ENCODE measurements around the gene COL13A1.

DNA sequence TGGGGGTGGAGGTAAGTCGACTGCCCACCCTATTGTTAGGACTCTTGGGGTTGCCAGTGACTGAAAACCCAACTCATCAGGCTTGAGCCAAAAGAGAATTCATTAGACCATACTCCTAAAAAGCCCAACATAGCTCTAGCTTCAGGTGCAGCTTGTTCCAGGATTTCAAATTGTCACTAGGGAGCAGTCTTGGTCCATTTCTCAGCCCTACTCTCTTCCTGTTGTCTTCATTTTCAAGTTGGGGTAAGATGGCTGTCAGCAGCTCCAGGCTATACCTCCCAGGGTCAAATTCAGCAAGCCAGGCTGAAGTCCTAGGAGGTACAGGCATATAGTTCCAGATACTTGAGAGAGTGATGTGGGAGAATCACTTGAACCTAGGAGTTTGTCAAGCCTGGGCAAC, 14.9 kb upstream of the COL13A1 start:
- TF ChIP-seq FOXJ3 (CRISPR knock-in tag; IDR thresholded peaks at IDR 0.05) (no peak), CHD2 (IDR thresholded peaks at IDR 0.05; ENCODE audit: low read length, partially characterized antibody) (no peak), EZH2phosphoT487 (IDR thresholded peaks at IDR 0.05; ENCODE audit: borderline replicate concordance, low read depth) (no peak), YY1 (IDR thresholded peaks at IDR 0.05; ENCODE audit: low read depth) (peak; percentile 39; the same call in 1 of the 2 replicates)
- TF ChIP-seq, protein P1, sequence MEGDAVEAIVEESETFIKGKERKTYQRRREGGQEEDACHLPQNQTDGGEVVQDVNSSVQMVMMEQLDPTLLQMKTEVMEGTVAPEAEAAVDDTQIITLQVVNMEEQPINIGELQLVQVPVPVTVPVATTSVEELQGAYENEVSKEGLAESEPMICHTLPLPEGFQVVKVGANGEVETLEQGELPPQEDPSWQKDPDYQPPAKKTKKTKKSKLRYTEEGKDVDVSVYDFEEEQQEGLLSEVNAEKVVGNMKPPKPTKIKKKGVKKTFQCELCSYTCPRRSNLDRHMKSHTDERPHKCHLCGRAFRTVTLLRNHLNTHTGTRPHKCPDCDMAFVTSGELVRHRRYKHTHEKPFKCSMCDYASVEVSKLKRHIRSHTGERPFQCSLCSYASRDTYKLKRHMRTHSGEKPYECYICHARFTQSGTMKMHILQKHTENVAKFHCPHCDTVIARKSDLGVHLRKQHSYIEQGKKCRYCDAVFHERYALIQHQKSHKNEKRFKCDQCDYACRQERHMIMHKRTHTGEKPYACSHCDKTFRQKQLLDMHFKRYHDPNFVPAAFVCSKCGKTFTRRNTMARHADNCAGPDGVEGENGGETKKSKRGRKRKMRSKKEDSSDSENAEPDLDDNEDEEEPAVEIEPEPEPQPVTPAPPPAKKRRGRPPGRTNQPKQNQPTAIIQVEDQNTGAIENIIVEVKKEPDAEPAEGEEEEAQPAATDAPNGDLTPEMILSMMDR (IDR thresholded peaks at IDR 0.05) = peak; percentile 58
- TF ChIP-seq, protein P2, sequence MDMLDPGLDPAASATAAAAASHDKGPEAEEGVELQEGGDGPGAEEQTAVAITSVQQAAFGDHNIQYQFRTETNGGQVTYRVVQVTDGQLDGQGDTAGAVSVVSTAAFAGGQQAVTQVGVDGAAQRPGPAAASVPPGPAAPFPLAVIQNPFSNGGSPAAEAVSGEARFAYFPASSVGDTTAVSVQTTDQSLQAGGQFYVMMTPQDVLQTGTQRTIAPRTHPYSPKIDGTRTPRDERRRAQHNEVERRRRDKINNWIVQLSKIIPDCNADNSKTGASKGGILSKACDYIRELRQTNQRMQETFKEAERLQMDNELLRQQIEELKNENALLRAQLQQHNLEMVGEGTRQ (IDR thresholded peaks at IDR 0.05; ENCODE audit: borderline replicate concordance, low read depth, low read length) = no peak

All from SK-N-SH (cell line).